COLO829 (cell line): ENCODE results near the gene ZNF76.
A peak's percentile ranks its signal among the peaks of the same experiment; 100 is the strongest.

ENCODE experiments used
- DNase-seq: peaks from one replicate; pipeline ENCODE4 v3.0.0; 2012; ENCODE audit warnings: low spot score

The ZNF76 gene

GRCh38 chr6:35237476-35237875, 22.1 kb upstream of the ZNF76 start:
- no peak for DNase-seq

GRCh38 chr6:35238843-35239289, 20.7 kb upstream of the ZNF76 start:
- no peak for DNase-seq

- DNase-seq, result no peak
These were observed 20.0 kb upstream of the ZNF76 start for GRCh38 chr6:35239581-35239980.

GRCh38 chr6:35240838-35241801, 18.4 kb upstream of the ZNF76 start:
- peak; percentile 83 for DNase-seq

GRCh38 chr6:35242486-35242885, 17.0 kb upstream of the ZNF76 start:
- DNase-seq, result no peak

- no peak for DNase-seq
These were observed 16.6 kb upstream of the ZNF76 start for GRCh38 chr6:35242906-35243305.

GRCh38 chr6:35243386-35243958, 16.1 kb upstream of the ZNF76 start:
- no peak for DNase-seq

GRCh38 chr6:35244551-35244950, 15.0 kb upstream of the ZNF76 start:
- no peak for DNase-seq

- DNase-seq, result no peak
These were observed 11.8 kb upstream of the ZNF76 start for GRCh38 chr6:35247642-35248231.

GRCh38 chr6:35248300-35248699, 11.2 kb upstream of the ZNF76 start:
- no peak for DNase-seq

- no peak for DNase-seq
These were observed 10.6 kb upstream of the ZNF76 start for GRCh38 chr6:35248965-35249364.

GRCh38 chr6:35251949-35252348, 7.6 kb upstream of the ZNF76 start:
- no peak for DNase-seq

- DNase-seq, result no peak
These were observed 6.3 kb upstream of the ZNF76 start for GRCh38 chr6:35253249-35253648.

- DNase-seq, result no peak
These were observed 1.2 kb upstream of the ZNF76 start for GRCh38 chr6:35258336-35258735.

- peak; percentile 49 for DNase-seq
These were observed 709 bp upstream of the ZNF76 start for GRCh38 chr6:35258858-35259193.

GRCh38 chr6:35259948-35260590, 534 bp downstream of the ZNF76 start:
- DNase-seq, result peak; percentile 45

GRCh38 chr6:35260591-35261570, 1.3 kb downstream of the ZNF76 start:
- no peak for DNase-seq

- DNase-seq, result no peak
These were observed 3.1 kb downstream of the ZNF76 start for GRCh38 chr6:35262596-35262995.

GRCh38 chr6:35264550-35265274, 5.2 kb downstream of the ZNF76 start:
- DNase-seq, result no peak

GRCh38 chr6:35265523-35265922, 6.0 kb downstream of the ZNF76 start:
- no peak for DNase-seq

GRCh38 chr6:35267446-35267845, 7.9 kb downstream of the ZNF76 start:
- DNase-seq, result no peak
